Endothelial cell of umbilical vein (primary cell): ENCODE measurements around the gene RAI1. TPM values are rescaled to one million over a fixed set of nuclear protein-coding genes. Genes with fewer than 3 reads are reported as not detected.

Experiments
- BruUV-seq: library from RNA; stranded (reverse); fragments of 400-500 nt; replicated peaks from 2 replicates; lab custom pipeline; 2021; lab: Mats Ljungman, UMichigan
- CTCF ChIA-PET: fragments of 300-600, 350-600 bp; sonication (Branson Sonifier 250); formaldehyde crosslinking; loops from one replicate; lab custom pipeline; 2021; ENCODE audit warnings: antibody characterized with exemption, inconsistent platforms; lab: Charles Lee
- POLR2A ChIA-PET: fragments of 300-600, 350-600 bp; sonication (Branson Sonifier 250); formaldehyde crosslinking; loops from one replicate; lab custom pipeline; 2021; ENCODE audit warnings: antibody characterized with exemption, inconsistent platforms; lab: Charles Lee
- DNase-seq: peaks from one replicate; pipeline ENCODE4 v3.0.0-alpha.2; 2011; ENCODE audit warnings: low read depth, low spot score
- FAIRE-seq: peaks from 2 replicates; lab custom pipeline; 2011; peaks lifted over from hg19 to GRCh38; lab: Jason Lieb, UNC
- H2AFZ ChIP-seq: 2 replicates; pipeline ENCODE4 v1.6.0; 2012; ENCODE audit warnings: low read depth, low read length, control low read depth, inconsistent platforms
- H3K27ac ChIP-seq: 2 replicates; pipeline ENCODE4 v1.5.1; 2011; ENCODE audit warnings: low read depth, mild to moderate bottlenecking, control low read depth, low read length, moderate library complexity; ENCODE audit not compliant: insufficient read depth
- H3K27me3 ChIP-seq, 2 experiments: 2 replicates each; pipeline versions ENCODE4 v1.6.0 to v1.6.1; 2011; ENCODE audit warnings: low read length in 2 of 2, mixed read lengths in 1 of 2; ENCODE audit not compliant: control insufficient read depth in 2 of 2, insufficient read depth in 2 of 2
- H3K36me3 ChIP-seq, 2 experiments: 2 replicates in 1 of 2; 3 replicates in 1 of 2; pipeline ENCODE4 v1.5.1; 2011; ENCODE audit warnings: low read length in 2 of 2, mild to moderate bottlenecking in 1 of 2, moderate library complexity in 1 of 2; ENCODE audit not compliant: control insufficient read depth in 2 of 2, insufficient read depth in 2 of 2; ENCODE audit errors: extremely low read depth in 1 of 2
- H3K4me1 ChIP-seq: 3 replicates; pipeline ENCODE4 v1.5.1; 2011; ENCODE audit warnings: mild to moderate bottlenecking, low read length; ENCODE audit not compliant: control insufficient read depth, insufficient read depth; ENCODE audit errors: extremely low read depth
- H3K4me2 ChIP-seq: 2 replicates; pipeline ENCODE4 v1.6.1; 2011; ENCODE audit warnings: low read length, control low read depth, mixed read lengths; ENCODE audit not compliant: insufficient read depth
- H3K4me3 ChIP-seq, 3 experiments: fragments of 200-600 bp in 1 of 3; sonication (generic), shearing (Covaris generic) in 1 of 3; replicated peaks in 1 of 3; 2 replicates each; pipeline ENCODE4 v1.5.1; 2011 to 2016; ENCODE audit warnings: control low read depth in 3 of 3, low read length in 3 of 3, mild to moderate bottlenecking in 2 of 3, inconsistent platforms in 1 of 3, low read depth in 1 of 3, moderate library complexity in 1 of 3; ENCODE audit not compliant: insufficient read depth in 1 of 3
- H3K79me2 ChIP-seq: 2 replicates; pipeline ENCODE4 v1.6.0; 2012; ENCODE audit warnings: low read length, inconsistent platforms; ENCODE audit not compliant: control insufficient read depth, insufficient read depth
- H3K9ac ChIP-seq: replicated peaks from 2 replicates; pipeline ENCODE3; 2011; ENCODE audit warnings: low read length, control low read depth; ENCODE audit not compliant: insufficient read depth; ENCODE audit errors: extremely low read depth
- H3K9me1 ChIP-seq: replicated peaks from 3 replicates; pipeline ENCODE4 v1.6.0; 2011; ENCODE audit warnings: mild to moderate bottlenecking, low read length; ENCODE audit not compliant: control insufficient read depth, insufficient read depth; ENCODE audit errors: extremely low read depth
- H3K9me3 ChIP-seq: replicated peaks from 2 replicates; pipeline ENCODE4 v1.5.1; 2012; ENCODE audit warnings: low read length, inconsistent platforms; ENCODE audit not compliant: control insufficient read depth, insufficient read depth
- H4K20me1 ChIP-seq: replicated peaks from 2 replicates; pipeline ENCODE3; 2011; ENCODE audit warnings: mild to moderate bottlenecking, low read length; ENCODE audit not compliant: control insufficient read depth, insufficient read depth; ENCODE audit errors: extremely low read depth
- EZH2 ChIP-seq: IDR thresholded peaks from 2 replicates; pipeline ENCODE4 v1.6.1; 2012; ENCODE audit warnings: borderline replicate concordance, low read depth, mild to moderate bottlenecking, moderate library complexity, low read length, inconsistent platforms; ENCODE audit not compliant: severe bottlenecking
- FOS ChIP-seq: IDR thresholded peaks from 2 replicates; pipeline ENCODE4 v1.6.1; 2011; ENCODE audit warnings: mild to moderate bottlenecking, low read length, moderate library complexity, borderline replicate concordance; ENCODE audit not compliant: insufficient read depth
- GATA2 ChIP-seq: IDR thresholded peaks from 2 replicates; pipeline ENCODE4 v1.7.0; 2011; ENCODE audit warnings: low read depth, mild to moderate bottlenecking, moderate library complexity, mixed read lengths, low read length; ENCODE audit not compliant: insufficient read length, insufficient read depth
- JUN ChIP-seq: IDR thresholded peaks from 2 replicates; pipeline ENCODE4 v1.6.1; 2011; ENCODE audit warnings: borderline replicate concordance, low read depth; ENCODE audit not compliant: insufficient read length, insufficient read depth
- MYC ChIP-seq: IDR thresholded peaks from one replicate; pipeline ENCODE4 v1.6.1; 2011; ENCODE audit warnings: mild to moderate bottlenecking, low read depth, low read length
- POLR2A ChIP-seq: IDR thresholded peaks from 2 replicates; pipeline ENCODE4 v1.6.1; 2012; ENCODE audit warnings: low read depth, mild to moderate bottlenecking, control low read depth, low read length
- POLR2AphosphoS5 ChIP-seq: IDR thresholded peaks from 2 replicates; pipeline ENCODE4 v1.6.1; 2012; ENCODE audit warnings: low read depth, mild to moderate bottlenecking, control low read depth, low read length, moderate library complexity; ENCODE audit not compliant: insufficient read depth
- dilution Hi-C: fragments of 300-500 bp; cut with MboI; formaldehyde crosslinking; loops from one replicate; pipeline ENCODE4 v1.15.0; 2019; ENCODE audit warnings: low sequenced_read_pairs; ENCODE audit not compliant: extremely low pct_ligation_motif_present
- intact Hi-C: fragments of 100-400 bp; cut with micrococcal nuclease; formaldehyde crosslinking; loops from one replicate; pipeline ENCODE4 v1.10.0; 2022
- polyA plus RNA-seq, 4 experiments: library from polyadenylated mRNA; depleted of rRNA in 3 of 4; stranded (reverse) in 3 of 4; unstranded in 1 of 4; fragments of >200 nt; gene quantifications; 2 replicates each; pipeline versions ENCODE4 v1.2.1 to v1.2.3, GENCODE V29; 2011 to 2012; ENCODE audit warnings: missing spikeins in 1 of 4
- total RNA-seq: library from RNA; stranded (reverse); gene quantifications from 2 replicates; pipeline ENCODE4 v1.2.3, GENCODE V29; 2021
- TF ChIP-seq, protein P1 (sequence below): IDR thresholded peaks from 2 replicates; pipeline ENCODE4 v1.6.1; 2011; ENCODE audit not compliant: insufficient read depth, insufficient read length
- TF ChIP-seq, protein P2 (sequence below), 2 donors: IDR thresholded peaks; 1 replicate in 1 of 2; 2 replicates in 1 of 2; pipeline ENCODE4 v1.5.1; 2011; ENCODE audit warnings: low read length in 2 of 2, mild to moderate bottlenecking in 2 of 2, moderate library complexity in 2 of 2, control low read depth in 1 of 2, inconsistent platforms in 1 of 2, low read depth in 1 of 2; ENCODE audit not compliant: insufficient read depth in 1 of 2; ENCODE audit errors: extremely low read depth in 1 of 2

RAI1 gene
- total and polyA plus RNA-seq, 2 donors (not counting 3 experiments of a cell fraction or from before 2014, with no cell fraction given), result 7.8 to 43.3 TPM

DNA sequence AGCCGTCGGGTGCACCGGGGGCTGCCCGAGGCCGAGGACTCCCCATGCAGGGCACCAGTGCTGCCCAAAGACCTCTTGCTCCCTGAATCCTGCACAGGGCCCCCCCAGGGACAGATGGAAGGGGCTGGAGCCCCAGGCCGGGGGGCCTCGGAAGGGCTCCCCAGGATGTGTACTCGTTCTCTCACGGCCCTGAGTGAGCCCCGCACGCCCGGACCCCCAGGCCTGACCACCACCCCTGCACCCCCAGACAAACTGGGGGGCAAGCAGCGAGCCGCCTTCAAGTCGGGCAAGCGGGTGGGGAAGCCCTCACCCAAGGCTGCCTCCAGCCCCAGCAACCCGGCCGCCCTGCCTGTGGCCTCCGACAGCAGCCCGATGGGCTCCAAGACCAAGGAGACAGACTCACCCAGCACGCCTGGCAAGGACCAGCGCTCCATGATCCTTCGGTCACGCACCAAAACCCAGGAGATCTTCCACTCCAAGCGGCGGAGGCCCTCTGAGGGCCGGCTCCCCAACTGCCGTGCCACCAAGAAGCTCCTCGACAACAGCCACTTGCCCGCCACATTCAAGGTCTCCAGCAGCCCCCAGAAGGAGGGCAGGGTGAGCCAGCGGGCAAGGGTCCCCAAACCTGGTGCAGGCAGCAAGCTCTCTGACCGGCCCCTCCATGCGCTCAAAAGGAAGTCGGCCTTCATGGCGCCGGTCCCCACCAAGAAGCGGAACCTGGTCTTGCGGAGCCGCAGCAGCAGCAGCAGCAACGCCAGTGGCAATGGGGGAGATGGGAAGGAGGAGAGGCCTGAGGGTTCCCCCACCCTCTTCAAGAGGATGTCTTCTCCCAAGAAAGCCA, 114.9 kb downstream of the RAI1 start:
- no peak for FAIRE-seq
- CTCF ChIA-PET, result no interaction called here
- no TSS peak for BruUV-seq

More for the DNA sequence above, 114.9 kb downstream of the RAI1 start:
- H3K27me3 ChIP-seq, result no peaks in the 10 kb centered on the region
- H3K4me1 ChIP-seq, result no peaks in the 10 kb centered on the region
- TF ChIP-seq, protein P1, sequence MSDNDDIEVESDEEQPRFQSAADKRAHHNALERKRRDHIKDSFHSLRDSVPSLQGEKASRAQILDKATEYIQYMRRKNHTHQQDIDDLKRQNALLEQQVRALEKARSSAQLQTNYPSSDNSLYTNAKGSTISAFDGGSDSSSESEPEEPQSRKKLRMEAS, result no peak
- no peak for TF ChIP-seq POLR2A
- no peak for TF ChIP-seq POLR2AphosphoS5
- no peak for TF ChIP-seq FOS
- no peak for TF ChIP-seq JUN
- TF ChIP-seq GATA2, result no peak
- TF ChIP-seq EZH2, result no peak
- no peak for TF ChIP-seq MYC
- TF ChIP-seq, protein P2, sequence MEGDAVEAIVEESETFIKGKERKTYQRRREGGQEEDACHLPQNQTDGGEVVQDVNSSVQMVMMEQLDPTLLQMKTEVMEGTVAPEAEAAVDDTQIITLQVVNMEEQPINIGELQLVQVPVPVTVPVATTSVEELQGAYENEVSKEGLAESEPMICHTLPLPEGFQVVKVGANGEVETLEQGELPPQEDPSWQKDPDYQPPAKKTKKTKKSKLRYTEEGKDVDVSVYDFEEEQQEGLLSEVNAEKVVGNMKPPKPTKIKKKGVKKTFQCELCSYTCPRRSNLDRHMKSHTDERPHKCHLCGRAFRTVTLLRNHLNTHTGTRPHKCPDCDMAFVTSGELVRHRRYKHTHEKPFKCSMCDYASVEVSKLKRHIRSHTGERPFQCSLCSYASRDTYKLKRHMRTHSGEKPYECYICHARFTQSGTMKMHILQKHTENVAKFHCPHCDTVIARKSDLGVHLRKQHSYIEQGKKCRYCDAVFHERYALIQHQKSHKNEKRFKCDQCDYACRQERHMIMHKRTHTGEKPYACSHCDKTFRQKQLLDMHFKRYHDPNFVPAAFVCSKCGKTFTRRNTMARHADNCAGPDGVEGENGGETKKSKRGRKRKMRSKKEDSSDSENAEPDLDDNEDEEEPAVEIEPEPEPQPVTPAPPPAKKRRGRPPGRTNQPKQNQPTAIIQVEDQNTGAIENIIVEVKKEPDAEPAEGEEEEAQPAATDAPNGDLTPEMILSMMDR (IDR thresholded peaks at IDR 0.05; ENCODE audit: extremely low read depth in 1 of 2, insufficient read depth in 1 of 2, low read depth in 1 of 2, low read length in 2 of 2), result no peak
- H3K9me3 ChIP-seq, result no peaks in the 10 kb centered on the region
- dilution Hi-C loops (no loop called here), intact Hi-C loops (no loop called here)
- H4K20me1 ChIP-seq, result no peaks in the 10 kb centered on the region
- H3K4me3 ChIP-seq, result no peak overlapping the region
- no peaks in the 10 kb centered on the region for H3K79me2 ChIP-seq
- no peaks in the 10 kb centered on the region for H3K9me1 ChIP-seq
- DNase-seq, result no peak
- no peak overlapping the region for H2AFZ ChIP-seq
- no peak overlapping the region for H3K4me2 ChIP-seq
- POLR2A ChIA-PET, result no interaction called here
- no peak overlapping the region for H3K27ac ChIP-seq
- H3K9ac ChIP-seq, result no peak overlapping the region
- H3K36me3 ChIP-seq, result peaks cover 7 to 53% of the 10 kb centered on the region in 2 experiments
